Astrocyte of the spinal cord (primary cell): ENCODE measurements around the gene ARHGEF11.

Source experiments
- DNase-seq: peaks from one replicate; pipeline ENCODE4 v3.0.0; 2011; ENCODE audit warnings: low read depth, low spot score
- H3K4me3 ChIP-seq: 2 replicates; pipeline ENCODE4 v1.5.1; 2011; ENCODE audit warnings: low read depth, mild to moderate bottlenecking, low read length, moderate library complexity
- CTCF ChIP-seq: IDR thresholded peaks from 2 replicates; pipeline ENCODE4 v1.5.1; 2012; ENCODE audit warnings: low read depth, mild to moderate bottlenecking, low read length, inconsistent platforms
- in situ Hi-C: cut with HindIII; loops from 2 replicates; pipeline ENCODE4 v1.10.0; 2017; ENCODE audit warnings: low sequenced_read_pairs

ARHGEF11 gene

GRCh38 chr1:156944268-156944667 is 101.3 kb downstream of the ARHGEF11 start:
- TF ChIP-seq CTCF, result no peak
- DNase-seq, result no peak
- H3K4me3 ChIP-seq, result no peak overlapping the region
- in situ Hi-C loops, result no loop called here

GRCh38 chr1:156943756-156944155 is 101.8 kb downstream of the ARHGEF11 start:
- in situ Hi-C loops, result no loop called here
- TF ChIP-seq CTCF, result no peak
- no peak overlapping the region for H3K4me3 ChIP-seq
- no peak for DNase-seq

GRCh38 chr1:156942576-156942975 is 103.0 kb downstream of the ARHGEF11 start:
- in situ Hi-C loops, result no loop called here
- DNase-seq, result no peak
- no peak for TF ChIP-seq CTCF
- no peak overlapping the region for H3K4me3 ChIP-seq

GRCh38 chr1:156942176-156942575 is 103.4 kb downstream of the ARHGEF11 start:
- no peak overlapping the region for H3K4me3 ChIP-seq
- TF ChIP-seq CTCF, result no peak
- in situ Hi-C loops, result no loop called here
- no peak for DNase-seq

GRCh38 chr1:156941675-156942074 is 103.9 kb downstream of the ARHGEF11 start:
- H3K4me3 ChIP-seq, result no peak overlapping the region
- TF ChIP-seq CTCF, result no peak
- no peak for DNase-seq
- in situ Hi-C loops, result no loop called here

GRCh38 chr1:156939786-156940334 is 105.7 kb downstream of the ARHGEF11 start:
- no peak overlapping the region for H3K4me3 ChIP-seq
- in situ Hi-C loops, result no loop called here
- DNase-seq, result no peak
- TF ChIP-seq CTCF, result no peak

GRCh38 chr1:156938813-156939212 is 106.7 kb downstream of the ARHGEF11 start:
- no peak for DNase-seq
- in situ Hi-C loops, result no loop called here
- no peak for TF ChIP-seq CTCF
- no peak overlapping the region for H3K4me3 ChIP-seq
